Measurements from ENCODE around the gene C19orf67.

GRCh38 chr19:14090509-14091080 is 5.0 kb upstream of the C19orf67 start, which contains the start of gene SAMD1:
- TF ChIP-seq CTCF (IDR thresholded peaks at IDR 0.05) (no peak), POLR2A (IDR thresholded peaks at IDR 0.05) (no peak), EP300 (IDR thresholded peaks at IDR 0.05) (no peak)
